ENCODE measurements around the gene NISCH. TPM values are rescaled to one million over a fixed set of nuclear protein-coding genes. Genes with fewer than 3 reads are reported as not detected.

Gene NISCH
- total RNA-seq, 2 donors from 2014 or later, result 95.9 to 124 TPM

Other genes with a start within 250 kb of the NISCH start
- gene TLR9, start 230.0 kb upstream of the NISCH start, total RNA-seq, result not detected
- 10 to 100 TPM; 52.2 to 69.2 TPM for gene TWF2, start 216.4 kb upstream of the NISCH start, total RNA-seq
- 10 to 100 TPM; 41.6 to 51.9 TPM for gene PPM1M, start 209.8 kb upstream of the NISCH start, total RNA-seq
- 10 to 100 TPM; 44.5 to 66.2 TPM for gene WDR82, start 177.0 kb upstream of the NISCH start, total RNA-seq
- gene GLYCTK, start 167.8 kb upstream of the NISCH start, total RNA-seq, result 10 to 100 TPM; 14.1 to 14.2 TPM
- 10 to 100 TPM; 14.6 to 21.0 TPM for gene DNAH1, start 139.3 kb upstream of the NISCH start, total RNA-seq
- gene BAP1, start 45.6 kb upstream of the NISCH start, total RNA-seq, result 10 to 100 TPM; 55.1 to 67.2 TPM
- gene PHF7, start 44.9 kb upstream of the NISCH start, total RNA-seq, result 1 to 10 TPM; 5.9 to 7.6 TPM
- 10 to 100 TPM; 16.8 to 18.1 TPM for gene SEMA3G, start 10.5 kb upstream of the NISCH start, total RNA-seq
- gene TNNC1, start 1.6 kb upstream of the NISCH start, total RNA-seq, result 1 to 10 TPM; 1.5 to 3.0 TPM
- gene STAB1, start 39.7 kb downstream of the NISCH start, total RNA-seq, result 100 to 1,000 TPM; 249 to 837 TPM
- 10 to 100 TPM; 47.6 to 83.4 TPM for gene NT5DC2, start 78.3 kb downstream of the NISCH start, total RNA-seq
- 1 to 10 TPM in 1 of 2 donors, under 1 TPM in 1; 0.95 to 8.7 TPM for gene UQCC5, start 81.0 kb downstream of the NISCH start, total RNA-seq
- 10 to 100 TPM; 84.5 to 87.2 TPM for gene PBRM1, start 230.3 kb downstream of the NISCH start, total RNA-seq
- 100 to 1,000 TPM in 1 of 2 donors, 10 to 100 TPM in 1; 38.2 to 136 TPM for gene GNL3, start 230.4 kb downstream of the NISCH start, total RNA-seq